Measurements from ENCODE around the gene PROX1. TPM values are rescaled to one million over a fixed set of nuclear protein-coding genes. Genes with fewer than 3 reads are reported as not detected.

PROX1 gene
- total RNA-seq, 6 experiments from 2014 or later = 0.14 to 0.96 (median 0.31) TPM

GRCh38 chr1:214006845-214007244, 19.1 kb downstream of the PROX1 start:
- no peak for TF ChIP-seq CTCF (IDR thresholded peaks at IDR 0.05)
- Mint-ChIP-seq H3K27me3 (ENCODE audit: insufficient read depth) (no peaks in the 10 kb centered on the region), H3K4me1 (ENCODE audit: low read depth) (no peaks in the 10 kb centered on the region), H3K36me3 (ENCODE audit: low read depth) (no peaks in the 10 kb centered on the region), H3K27ac (no peak overlapping the region), H3K9me3 (no peaks in the 10 kb centered on the region), H3K4me3 (no peak overlapping the region)
- no peak for DNase-seq

GRCh38 chr1:214008347-214008746, 20.6 kb downstream of the PROX1 start:
- Mint-ChIP-seq H3K9me3 (no peaks in the 10 kb centered on the region; the same call in 1 of the 2 replicates), H3K4me3 (no peak overlapping the region), H3K4me1 (ENCODE audit: low read depth) (no peaks in the 10 kb centered on the region), H3K27me3 (ENCODE audit: insufficient read depth) (no peaks in the 10 kb centered on the region), H3K36me3 (ENCODE audit: low read depth) (no peaks in the 10 kb centered on the region), H3K27ac (no peak overlapping the region)
- no peak for DNase-seq
- TF ChIP-seq CTCF (IDR thresholded peaks at IDR 0.05) = no peak

- H3K27ac Mint-ChIP-seq = no peak overlapping the region
- no peaks in the 10 kb centered on the region for H3K36me3 Mint-ChIP-seq (ENCODE audit: low read depth)
- H3K27me3 Mint-ChIP-seq (ENCODE audit: insufficient read depth) = no peaks in the 10 kb centered on the region
- no peak for DNase-seq
- TF ChIP-seq CTCF (IDR thresholded peaks at IDR 0.05) = no peak
- H3K9me3 Mint-ChIP-seq = peaks cover 1% of the 10 kb centered on the region; the same call in 1 of the 2 replicates
- H3K4me3 Mint-ChIP-seq = no peak overlapping the region
- no peaks in the 10 kb centered on the region for H3K4me1 Mint-ChIP-seq (ENCODE audit: low read depth)
These were observed 21.1 kb downstream of the PROX1 start for GRCh38 chr1:214008791-214009422.

GRCh38 chr1:214009423-214010196, 21.8 kb downstream of the PROX1 start:
- TF ChIP-seq CTCF (IDR thresholded peaks at IDR 0.05) = no peak
- Mint-ChIP-seq H3K4me3 (no peak overlapping the region), H3K27ac (no peak overlapping the region), H3K36me3 (ENCODE audit: low read depth) (no peaks in the 10 kb centered on the region), H3K27me3 (ENCODE audit: insufficient read depth) (no peaks in the 10 kb centered on the region; the same call in 1 of the 2 replicates), H3K9me3 (peaks cover 3% of the 10 kb centered on the region; the same call in 1 of the 2 replicates), H3K4me1 (ENCODE audit: low read depth) (no peaks in the 10 kb centered on the region)
- DNase-seq = no peak

- Mint-ChIP-seq H3K4me3 (no peak overlapping the region), H3K9me3 (peaks cover 3% of the 10 kb centered on the region; the same call in 1 of the 2 replicates), H3K27me3 (ENCODE audit: insufficient read depth) (no peaks in the 10 kb centered on the region; the same call in 1 of the 2 replicates), H3K27ac (no peak overlapping the region), H3K36me3 (ENCODE audit: low read depth) (no peaks in the 10 kb centered on the region), H3K4me1 (ENCODE audit: low read depth) (no peaks in the 10 kb centered on the region)
- no peak for TF ChIP-seq CTCF (IDR thresholded peaks at IDR 0.05)
- no peak for DNase-seq
These were observed 22.4 kb downstream of the PROX1 start for GRCh38 chr1:214010197-214010573.

Measured in HFFc6 (cell line).